K562 (cell line): ENCODE data around the gene VRK1. TPM values are rescaled to one million over a fixed set of nuclear protein-coding genes. Genes with fewer than 3 reads are reported as not detected.
A peak's percentile ranks its signal among the peaks of the same experiment; 100 is the strongest.

Experiments
- ATAC-seq: fragments of 200-7000 bp; cut with Tn5 transposase; 3 replicates; pipeline ENCODE4 v1.9.1; 2020; ENCODE audit warnings: moderate library complexity
- BruUV-seq: library from RNA; stranded (reverse); fragments of 400-500 nt; replicated peaks from 2 replicates; lab custom pipeline; 2021; lab: Mats Ljungman, UMichigan
- CTCF ChIA-PET: fragments of 300-600 bp; formaldehyde crosslinking; extraction: SDS; loops from one replicate; lab custom pipeline; 2021; ENCODE audit warnings: low intra/inter-chr PET ratio; lab: Yijun Ruan, JAX
- POLR2A ChIA-PET: fragments of 300-600, 350-650 bp; sonication (Branson Sonifier 250); formaldehyde crosslinking; extraction: SDS; loops from one replicate; lab custom pipeline; 2021; ENCODE audit warnings: antibody characterized with exemption, inconsistent platforms; lab: Yijun Ruan, JAX
- DNase-seq, 4 experiments: peaks; one replicate each; pipeline versions ENCODE4 v3.0.0 to v3.0.0-alpha.2; 2011 to 2018; ENCODE audit warnings: low spot score in 3 of 4, mixed read lengths in 3 of 4; ENCODE audit errors: extremely low read depth in 1 of 4
- FAIRE-seq: peaks from 2 replicates; lab custom pipeline; 2011; peaks lifted over from hg19 to GRCh38; lab: Jason Lieb, UNC
- H2AFZ ChIP-seq: 2 replicates; pipeline ENCODE4 v1.6.0; 2011; ENCODE audit warnings: low read depth, low read length, control low read depth, inconsistent platforms
- H3K27ac ChIP-seq: fragments of 200-600 bp; 3 replicates; pipeline ENCODE4 v1.8.0; 2011; ENCODE audit warnings: low read depth, mild to moderate bottlenecking, control low read depth, inconsistent platforms, low read length, moderate library complexity, mixed read lengths; ENCODE audit errors: extremely low read depth
- H3K27me3 ChIP-seq, 2 experiments: fragments of 300-600 bp in 1 of 2; 2 replicates in 1 of 2; 3 replicates in 1 of 2; pipeline versions ENCODE4 v1.6.0 to v1.8.0; 2011; ENCODE audit warnings: inconsistent platforms in 2 of 2, low read length in 2 of 2, mild to moderate bottlenecking in 1 of 2, mixed read lengths in 1 of 2, moderate library complexity in 1 of 2; ENCODE audit not compliant: control insufficient read depth in 2 of 2, insufficient read depth in 2 of 2
- H3K36me3 ChIP-seq: fragments of 300-600 bp; 3 replicates; pipeline ENCODE4 v1.8.0; 2011; ENCODE audit warnings: mild to moderate bottlenecking, low read length, inconsistent platforms; ENCODE audit not compliant: control insufficient read depth, insufficient read depth
- H3K4me1 ChIP-seq, 2 experiments: fragments of 200-600 bp in 1 of 2; replicated peaks in 1 of 2; 2 replicates in 1 of 2; 3 replicates in 1 of 2; pipeline versions ENCODE4 v1.5.1 to v1.8.0; 2011; ENCODE audit warnings: inconsistent platforms in 2 of 2, low read length in 2 of 2, mild to moderate bottlenecking in 1 of 2, mixed read lengths in 1 of 2, moderate library complexity in 1 of 2; ENCODE audit not compliant: control insufficient read depth in 2 of 2, insufficient read depth in 2 of 2
- H3K4me2 ChIP-seq: 2 replicates; pipeline ENCODE4 v1.6.1; 2011; ENCODE audit warnings: low read length, control low read depth, inconsistent platforms, mixed read lengths; ENCODE audit not compliant: insufficient read depth
- H3K4me3 ChIP-seq: fragments of 200-600 bp; sonication (generic), shearing (Covaris generic); 2 replicates; pipeline ENCODE4 v1.5.1; 2016; ENCODE audit warnings: control low read depth, inconsistent platforms
- H3K79me2 ChIP-seq: fragments of 200-600 bp; 3 replicates; pipeline ENCODE4 v1.8.0; 2011; ENCODE audit warnings: low read length, inconsistent platforms; ENCODE audit not compliant: control insufficient read depth, insufficient read depth
- H3K9ac ChIP-seq, 2 experiments: 2 replicates each; pipeline versions ENCODE4 v1.6.0 to v1.6.1; 2011; ENCODE audit warnings: low read depth in 2 of 2, low read length in 2 of 2, control low read depth in 1 of 2, inconsistent platforms in 1 of 2, mild to moderate bottlenecking in 1 of 2, mixed read lengths in 1 of 2; ENCODE audit not compliant: insufficient read depth in 1 of 2
- H3K9me1 ChIP-seq: one replicate; pipeline ENCODE4 v1.6.0; 2011; ENCODE audit warnings: inconsistent platforms, mild to moderate bottlenecking, low read length, moderate library complexity; ENCODE audit not compliant: control insufficient read depth, insufficient read depth
- H3K9me3 ChIP-seq: replicated peaks from 2 replicates; pipeline ENCODE4 v1.5.1; 2011; ENCODE audit warnings: low read depth, low read length, inconsistent platforms; ENCODE audit not compliant: control insufficient read depth, insufficient read depth
- H4K20me1 ChIP-seq: replicated peaks from 2 replicates; pipeline ENCODE4 v1.6.1; 2011; ENCODE audit warnings: low read length, inconsistent platforms, mixed read lengths; ENCODE audit not compliant: control insufficient read depth, insufficient read depth
- AFF4 ChIP-seq: sonication (generic); formaldehyde crosslinking; IDR thresholded peaks from 2 replicates; pipeline ENCODE4 v1.8.0; 2023; ENCODE audit warnings: mild to moderate bottlenecking, missing genetic modification reagents
- KDM1A ChIP-seq, 2 experiments: fragments of 450-650 bp; IDR thresholded peaks; 2 replicates each; pipeline ENCODE4 v1.6.1; 2016; ENCODE audit warnings: mild to moderate bottlenecking in 2 of 2
- MAFG ChIP-seq: fragments of 450-650 bp; conservative IDR thresholded peaks from 2 replicates; pipeline ENCODE4 v1.6.1; 2016; ENCODE audit warnings: missing genetic modification characterization, missing compliant biosample characterization
- NCOA2 ChIP-seq, 2 experiments: fragments of 450-650 bp; IDR thresholded peaks; 2 replicates each; pipeline ENCODE4 v1.6.1; 2018; ENCODE audit warnings: mild to moderate bottlenecking in 2 of 2, moderate library complexity in 1 of 2; ENCODE audit not compliant: partially characterized antibody in 2 of 2
- NFE2 ChIP-seq: IDR thresholded peaks from 2 replicates; pipeline ENCODE4 v1.6.1; 2014; ENCODE audit warnings: antibody characterized with exemption, low read depth
- SAP30 ChIP-seq: fragments of 200-600 bp; sonication (generic); IDR thresholded peaks from 2 replicates; pipeline ENCODE4 v1.6.1; 2012; ENCODE audit warnings: borderline replicate concordance, low read depth, mild to moderate bottlenecking, moderate library complexity, low read length, control low read depth, inconsistent platforms; ENCODE audit not compliant: insufficient read depth, poor library complexity, severe bottlenecking
- ZNF407 ChIP-seq: fragments of 450-650 bp; IDR thresholded peaks from 2 replicates; pipeline ENCODE4 v1.6.1; 2016; ENCODE audit warnings: low read depth
- WGBS: fragments of 100-300 bp; shearing (Covaris generic); methylation state at CpG from one replicate; pipeline ENCODE4 v1.1.6; 2016; ENCODE audit warnings: low coverage, mixed read lengths; ENCODE audit not compliant: insufficient coverage; ENCODE audit errors: missing lambda C conversion rate; 5-methylcytosine and 5-hydroxymethylcytosine counted together
- in situ Hi-C: fragments of 300-500 bp; cut with MboI; formaldehyde crosslinking; loops from 4 replicates; pipeline ENCODE4 v1.15.0; 2018; ENCODE audit warnings: inconsistent platforms, mixed read lengths
- intact Hi-C: fragments of 100-400 bp; cut with micrococcal nuclease; formaldehyde crosslinking; loops from 2 replicates; pipeline ENCODE4 v1.14.2; 2022
- polyA plus RNA-seq, 8 experiments: library from polyadenylated mRNA; depleted of rRNA in 4 of 8; stranded (reverse) in 5 of 8; unstranded in 3 of 8; fragments of >200 nt; fragmentation: Nextera tagmentation in 2 of 8; fragmentation: Illumina TruSeq in 1 of 8; extraction: Ambion mirVana in 2 of 8; extraction: Trizol in 1 of 8; gene quantifications; 2 replicates each; pipeline versions ENCODE4 v1.2.1 to v1.2.3, GENCODE V29; 2011 to 2014; ENCODE audit warnings: inconsistent platforms in 1 of 8, missing spikeins in 1 of 8
- total RNA-seq, 7 experiments: library from RNA; depleted of rRNA in 6 of 7; stranded (reverse); fragments of >200 nt in 6 of 7; fragmentation: Illumina TruSeq in 2 of 7; extraction: Trizol in 2 of 7; gene quantifications; 2 replicates each; pipeline versions ENCODE4 v1.2.1 to v1.2.3, GENCODE V29; 2011 to 2021; ENCODE audit warnings: low replicate concordance in 1 of 7

The VRK1 gene
- total and polyA plus RNA-seq, 9 of the 15 experiments (the other 6 are each of a cell fraction or from before 2014, with no cell fraction given): 83.6 to 177 (median 116) TPM

GRCh38 chr14:96920820-96921219 is 123.6 kb downstream of the VRK1 start (continued):
- TF ChIP-seq AFF4 (CRISPR knock-in tag) (no peak), MAFG (tag) (peak; percentile 59; the same call in 1 of the 2 replicates), NFE2 (peak; percentile 81), KDM1A (IDR thresholded peaks at IDR 0.05) (no peak)

- no peaks in the 10 kb centered on the region; the same call in 2 of the 3 replicates for H3K36me3 ChIP-seq
- no TSS peak for BruUV-seq
- FAIRE-seq: no peak
- TF ChIP-seq ZNF407: no peak
- no peak for TF ChIP-seq SAP30
- TF ChIP-seq NCOA2 (IDR thresholded peaks at IDR 0.05; ENCODE audit: partially characterized antibody in 2 of 2): no peak
Observed at GRCh38 chr14:96922986-96923385, 125.8 kb downstream of the VRK1 start.

More at GRCh38 chr14:96922986-96923385, 125.8 kb downstream of the VRK1 start:
- intact Hi-C loops (no loop called here), in situ Hi-C loops (no loop called here)
- peaks cover 9% of the 10 kb centered on the region for H3K9me3 ChIP-seq
- no peaks in the 10 kb centered on the region for H4K20me1 ChIP-seq
- no peaks in the 10 kb centered on the region for H3K27me3 ChIP-seq
- no peaks in the 10 kb centered on the region; the same call in 1 of the 3 replicates for H3K79me2 ChIP-seq
- H3K4me3 ChIP-seq: no peak overlapping the region
- CTCF ChIA-PET: no interaction called here
- H3K9ac ChIP-seq: no peak overlapping the region
- ATAC-seq: no peak
- H2AFZ ChIP-seq: no peak overlapping the region
- WGBS: 89% methylated on average over 6 of the region's 8 CpGs
- no peak for DNase-seq
- H3K4me2 ChIP-seq: no peak overlapping the region
- H3K9me1 ChIP-seq: no peaks in the 10 kb centered on the region
- H3K27ac ChIP-seq: no peak overlapping the region
- peaks cover 6 to 26% of the 10 kb centered on the region in 2 experiments; a peak in 4 of 5 replicates for H3K4me1 ChIP-seq
- POLR2A ChIA-PET: no interaction called here
